Omental fat pad (tissue), 4 donors: ENCODE data around the gene LONRF2. TPM values are rescaled to one million over a fixed set of nuclear protein-coding genes. Genes with fewer than 3 reads are reported as not detected.
A peak's percentile ranks its signal among the peaks of the same experiment; 100 is the strongest.
"Not testable (repeated sequence)": the region's sequence is repeated elsewhere in the genome, so short reads cannot be mapped to it uniquely, and the experiment has no call there.

Experiments used
- ATAC-seq: fragments of 150-250 bp; one replicate; pipeline ENCODE4 v1.9.1; 2016; ENCODE audit warnings: mild to moderate bottlenecking, moderate library complexity; ENCODE audit not compliant: low FRiP score
- DNase-seq: peaks from one replicate; pipeline ENCODE4 v3.0.0-alpha.2; 2019; ENCODE audit warnings: low spot score
- CTCF ChIP-seq, 3 donors: fragments of 450-650 bp; IDR thresholded peaks; one replicate each; pipeline ENCODE4 v1.5.1; 2016 to 2017; ENCODE audit warnings: antibody characterized with exemption in 3 of 3, mild to moderate bottlenecking in 3 of 3, moderate library complexity in 2 of 3
- total RNA-seq, 4 donors: library from RNA; depleted of rRNA; stranded (reverse); fragments of >200 nt; gene quantifications; one replicate each; pipeline ENCODE4 v1.1.0, GENCODE V29; 2016

Gene LONRF2
- total RNA-seq, 4 donors from 2014 or later, result 2.5 to 32.8 (median 9.8) TPM

GRCh38 chr2:100350661-100351185 is 28.4 kb upstream of the LONRF2 start:
- TF ChIP-seq CTCF (IDR thresholded peaks at IDR 0.05), result no peak
- ATAC-seq (no peak), DNase-seq (no peak)

GRCh38 chr2:100345144-100345543 is 22.8 kb upstream of the LONRF2 start:
- not testable (repeated sequence) for DNase-seq, ATAC-seq

GRCh38 chr2:100344433-100344832 is 22.1 kb upstream of the LONRF2 start:
- no peak for TF ChIP-seq CTCF (IDR thresholded peaks at IDR 0.05)
- ATAC-seq (no peak), DNase-seq (no peak)

GRCh38 chr2:100342466-100342865 is 20.2 kb upstream of the LONRF2 start:
- not testable (repeated sequence) for DNase-seq, ATAC-seq

GRCh38 chr2:100339823-100340222 is 17.5 kb upstream of the LONRF2 start:
- no peak for TF ChIP-seq CTCF (IDR thresholded peaks at IDR 0.05)
- DNase-seq (no peak), ATAC-seq (no peak)

- no peak for TF ChIP-seq CTCF (IDR thresholded peaks at IDR 0.05)
- DNase-seq (no peak), ATAC-seq (no peak)
Measured at GRCh38 chr2:100334929-100335328, 12.6 kb upstream of the LONRF2 start.

- DNase-seq (no peak), ATAC-seq (no peak)
- TF ChIP-seq CTCF (IDR thresholded peaks at IDR 0.05), result no peak
Measured at GRCh38 chr2:100327742-100328141, 5.4 kb upstream of the LONRF2 start.

GRCh38 chr2:100321179-100321865 is 979 bp downstream of the LONRF2 start:
- ATAC-seq (peak; percentile 81), DNase-seq (no peak)
- no peak for TF ChIP-seq CTCF (IDR thresholded peaks at IDR 0.05)
